HepG2 (cell line): ENCODE measurements around the gene MYADML2. TPM values are rescaled to one million over a fixed set of nuclear protein-coding genes. Genes with fewer than 3 reads are reported as not detected.

Source experiments
- ATF2 ChIP-seq: sonication (generic); formaldehyde crosslinking; IDR thresholded peaks from 2 replicates; pipeline ENCODE4 v1.4.0; 2020; ENCODE audit warnings: missing genetic modification reagents
- CEBPG ChIP-seq: IDR thresholded peaks from 2 replicates; pipeline ENCODE4 v1.6.1; 2016
- HIVEP1 ChIP-seq: sonication (generic); formaldehyde crosslinking; IDR thresholded peaks from 2 replicates; pipeline ENCODE4 v1.4.0; 2020; ENCODE audit warnings: mild to moderate bottlenecking, missing genetic modification reagents
- HOXD1 ChIP-seq: sonication (generic); formaldehyde crosslinking; IDR thresholded peaks from 2 replicates; pipeline ENCODE4 v1.5.0; 2020; ENCODE audit warnings: missing genetic modification reagents
- KDM5B ChIP-seq: sonication (generic); formaldehyde crosslinking; IDR thresholded peaks from 2 replicates; pipeline ENCODE4 v1.4.0; 2020; ENCODE audit warnings: missing genetic modification reagents, mild to moderate bottlenecking, borderline replicate concordance
- MAFK ChIP-seq, 2 experiments: IDR thresholded peaks in 1 of 2; conservative IDR thresholded peaks in 1 of 2; 2 replicates each; pipeline ENCODE4 v1.6.1; 2011; ENCODE audit warnings: improper control_type of control experiment in 2 of 2, low read length in 2 of 2
- MEF2D ChIP-seq: sonication (generic); formaldehyde crosslinking; IDR thresholded peaks from 2 replicates; pipeline ENCODE4 v1.5.1; 2020; ENCODE audit warnings: mild to moderate bottlenecking, missing genetic modification reagents
- NFYC ChIP-seq: IDR thresholded peaks from 2 replicates; pipeline ENCODE4 v1.6.1; 2016; ENCODE audit warnings: missing genetic modification reagents, missing compliant biosample characterization
- NR2C2 ChIP-seq: sonication (generic); formaldehyde crosslinking; IDR thresholded peaks from 2 replicates; pipeline ENCODE4 v1.4.0; 2020; ENCODE audit warnings: missing genetic modification reagents, mild to moderate bottlenecking, moderate library complexity, borderline replicate concordance
- PATZ1 ChIP-seq: sonication (generic); formaldehyde crosslinking; IDR thresholded peaks from 2 replicates; pipeline ENCODE4 v1.4.0; 2020; ENCODE audit warnings: missing genetic modification reagents
- RELA ChIP-seq: sonication (generic); formaldehyde crosslinking; IDR thresholded peaks from 2 replicates; pipeline ENCODE4 v1.4.0; 2020; ENCODE audit warnings: missing genetic modification reagents
- SMAD3 ChIP-seq: sonication (generic); formaldehyde crosslinking; IDR thresholded peaks from 2 replicates; pipeline ENCODE4 v1.4.0; 2020; ENCODE audit warnings: missing genetic modification reagents
- TFE3 ChIP-seq: IDR thresholded peaks from 2 replicates; pipeline ENCODE4 v1.6.1; 2016
- ZBTB20 ChIP-seq: sonication (generic); formaldehyde crosslinking; IDR thresholded peaks from 2 replicates; pipeline ENCODE4 v1.8.1; 2023; ENCODE audit warnings: missing genetic modification reagents, low read depth, mild to moderate bottlenecking, borderline replicate concordance
- ZBTB49 ChIP-seq: sonication (generic); formaldehyde crosslinking; IDR thresholded peaks from 2 replicates; pipeline ENCODE4 v1.4.0; 2020; ENCODE audit warnings: missing genetic modification reagents, borderline replicate concordance
- ZMAT3 ChIP-seq: sonication (generic); formaldehyde crosslinking; conservative IDR thresholded peaks from 2 replicates; pipeline ENCODE4 v1.7.0; 2021; ENCODE audit warnings: missing genetic modification reagents
- ZNF30 ChIP-seq: sonication (generic); formaldehyde crosslinking; IDR thresholded peaks from 2 replicates; pipeline ENCODE4 v1.5.0; 2020; ENCODE audit warnings: mild to moderate bottlenecking, missing genetic modification reagents
- ZNF432 ChIP-seq: sonication (generic); formaldehyde crosslinking; IDR thresholded peaks from 2 replicates; pipeline ENCODE4 v1.5.0; 2020; ENCODE audit warnings: missing genetic modification reagents, mild to moderate bottlenecking, borderline replicate concordance
- ZNF556 ChIP-seq: sonication (generic); formaldehyde crosslinking; IDR thresholded peaks from 2 replicates; pipeline ENCODE4 v1.4.0; 2020; ENCODE audit warnings: mild to moderate bottlenecking, missing genetic modification reagents, borderline replicate concordance
- ZNF674 ChIP-seq: sonication (generic); formaldehyde crosslinking; IDR thresholded peaks from 2 replicates; pipeline ENCODE4 v1.5.0; 2020; ENCODE audit warnings: low read depth, mild to moderate bottlenecking, missing genetic modification reagents
- ZNF761 ChIP-seq: sonication (generic); formaldehyde crosslinking; conservative IDR thresholded peaks from 2 replicates; pipeline ENCODE4 v1.4.0; 2020; ENCODE audit warnings: mild to moderate bottlenecking, missing genetic modification reagents
- polyA plus RNA-seq, 8 experiments: library from polyadenylated mRNA; depleted of rRNA in 3 of 8; stranded (reverse) in 7 of 8; unstranded in 1 of 8; fragments of >200 nt; fragmentation: Illumina TruSeq in 4 of 8; extraction: Trizol in 4 of 8; gene quantifications; 2 replicates each; pipeline versions ENCODE4 v1.2.1 to v1.2.3, GENCODE V29; 2011 to 2016; ENCODE audit warnings: low read depth in 4 of 8, missing spikeins in 1 of 8, mixed read lengths in 1 of 8; ENCODE audit not compliant: insufficient read depth in 1 of 8
- total RNA-seq, 5 experiments: library from RNA; depleted of rRNA; stranded (reverse); fragments of >200 nt; fragmentation: Illumina TruSeq; extraction: Trizol; gene quantifications; 2 replicates each; pipeline ENCODE4 v1.2.3, GENCODE V29; 2016; ENCODE audit warnings: low read depth in 1 of 5
- TF ChIP-seq, protein P1 (sequence below): IDR thresholded peaks from 2 replicates; pipeline ENCODE4 v1.6.1; 2016; ENCODE audit warnings: missing genetic modification reagents, missing compliant biosample characterization

The MYADML2 gene
- total and polyA plus RNA-seq, 2 of the 13 experiments (the other 11 are each of a cell fraction or from before 2014, with no cell fraction given) = not detected

- TF ChIP-seq KDM5B (CRISPR knock-in tag) (peak; percentile 57), ZNF432 (no peak), CEBPG (CRISPR knock-in tag) (no peak), ZNF761 (CRISPR knock-in tag) (0 out of 2 replicates have a peak, but pooled peaks have one; percentile 30), ZBTB49 (CRISPR knock-in tag) (no peak), MAFK (conservative IDR thresholded peaks at IDR 0.05 in 1 of 2, IDR thresholded peaks at IDR 0.05 in 1 of 2; ENCODE audit: low read length in 2 of 2) (no peak), ATF2 (peak; percentile 44; the same call in 1 of the 2 replicates), RELA (no peak), NFYC (CRISPR knock-in tag) (no peak), ZNF674 (CRISPR knock-in tag) (no peak), ZMAT3 (CRISPR knock-in tag) (peak; percentile 47; the same call in 1 of the 2 replicates), NR2C2 (CRISPR knock-in tag) (peak; percentile 94), HOXD1 (CRISPR knock-in tag) (peak; percentile 76), TFE3 (CRISPR knock-in tag) (peak; percentile 88), HIVEP1 (CRISPR knock-in tag) (peak; percentile 87), ZBTB20 (CRISPR knock-in tag) (0 out of 2 replicates have a peak, but pooled peaks have one; percentile 69), SMAD3 (CRISPR knock-in tag) (no peak), ZNF30 (CRISPR knock-in tag) (no peak), PATZ1 (CRISPR knock-in tag) (peak; percentile 94), MEF2D (CRISPR knock-in tag) (peak; percentile 70; the same call in 1 of the 2 replicates), ZNF556 (CRISPR knock-in tag) (peak; percentile 74)
- TF ChIP-seq, protein P1, sequence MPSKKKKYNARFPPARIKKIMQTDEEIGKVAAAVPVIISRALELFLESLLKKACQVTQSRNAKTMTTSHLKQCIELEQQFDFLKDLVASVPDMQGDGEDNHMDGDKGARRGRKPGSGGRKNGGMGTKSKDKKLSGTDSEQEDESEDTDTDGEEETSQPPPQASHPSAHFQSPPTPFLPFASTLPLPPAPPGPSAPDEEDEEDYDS (CRISPR knock-in tag) = peak; percentile 46
Observed at GRCh38 chr17:81909966-81910839, 36.8 kb downstream of the MYADML2 start (continued).
